Pancreas (tissue), 10 donors: Measurements from ENCODE around the gene EPHA4. TPM values are rescaled to one million over a fixed set of nuclear protein-coding genes. Genes with fewer than 3 reads are reported as not detected.

Experiments used
- ATAC-seq, 4 donors: fragments of 200-7000 bp; cut with Tn5 transposase; one replicate each; pipeline versions ENCODE4 v1.8.0 to v1.9.1; 2020; ENCODE audit warnings: mild to moderate bottlenecking in 4 of 4, moderate library complexity in 4 of 4
- DNase-seq, 6 donors: peaks; one replicate each; pipeline ENCODE4 v3.0.0-alpha.2; 2020
- FAIRE-seq: peaks from 2 replicates; lab custom pipeline; 2012; peaks lifted over from hg19 to GRCh38; lab: Jason Lieb, UNC
- H3K27ac ChIP-seq, 4 donors: fragments of 200-600 bp; sonication (generic); 1 replicate in 3 of 4; 2 replicates in 1 of 4; pipeline versions ENCODE4 v1.5.0 to v1.8.0; 2020
- H3K27me3 ChIP-seq, 4 donors: fragments of 200-600 bp; one replicate each; pipeline ENCODE4 v1.8.0; 2021
- H3K36me3 ChIP-seq, 3 donors: fragments of 200-600 bp; sonication (generic) in 1 of 3; one replicate each; pipeline versions ENCODE4 v1.5.0 to v1.8.0; 2020 to 2021
- H3K4me1 ChIP-seq, 3 donors: fragments of 200-600 bp; one replicate each; pipeline ENCODE4 v1.8.0; 2021
- H3K4me3 ChIP-seq, 4 donors: fragments of 200-600 bp; sonication (generic) in 2 of 4; one replicate each; pipeline versions ENCODE4 v1.5.0 to v1.8.0; 2020 to 2021
- H3K9me3 ChIP-seq, 4 donors: fragments of 200-600 bp; one replicate each; pipeline ENCODE4 v1.8.0; 2021
- WGBS, 2 donors: extraction: QIAGEN DNeasy Blood & Tissue Kit; methylation state at CpG; one replicate each; pipeline ENCODE4 v1.1.7; 2013; 5-methylcytosine and 5-hydroxymethylcytosine counted together
- intact Hi-C, 3 donors: fragments of 100-400 bp; cut with DNase I; formaldehyde crosslinking; loops; one replicate each; pipeline versions ENCODE4 v1.11.1 to v1.14.2; 2022
- polyA plus RNA-seq, 2 donors: library from polyadenylated mRNA; stranded (reverse); fragments of 200-250 nt; gene quantifications; one replicate each; pipeline ENCODE4 v1.2.3, GENCODE V29; 2013
- total RNA-seq, 6 donors: library from RNA; stranded (reverse); fragmentation: NEBNext Ultra II Directional in 4 of 6; extraction: Animal tissue kit (Norgen Biotek cat#: 25700) in 4 of 6; gene quantifications; one replicate each; pipeline versions ENCODE4 v1.2.1 to v1.2.4, GENCODE V29; 2021 to 2023
- TF ChIP-seq, protein P1 (sequence below), 4 donors: fragments of 200-600 bp; sonication (generic) in 3 of 4; IDR thresholded peaks; one replicate each; pipeline versions ENCODE4 v1.5.0 to v1.8.0; 2021; ENCODE audit warnings: antibody characterized with exemption in 4 of 4
- donor health status: healthy with polysubstance abuse.
- donor health status: DM: no; HTN: no; CAD: no; lungs with moderate emphysema.
- donor health status: DM: no; HTN: no; CAD: no.
- donor health status: control.
- donor health status: control.
- donor health status: Bipolar disorder and iron deficiency.
- donor health status: DM: yes; HTN: yes; CAD: no.
- donor health status: DM: no; HTN: no; CAD: no.
- donor health status: DM: no; HTN: no; CAD: no.
- donor health status: DM: yes; HTN: yes; CAD: no.

EPHA4 gene
- total and polyA plus RNA-seq, 8 donors: 1.1 to 2.3 (median 1.4) TPM

GRCh38 chr2:221529177-221529942, 42.7 kb downstream of the EPHA4 start:
- no peaks in the 10 kb centered on the region for H3K9me3 ChIP-seq
- H3K27me3 ChIP-seq: no peaks in the 10 kb centered on the region
- no peaks in the 10 kb centered on the region for H3K4me1 ChIP-seq
- no peak for DNase-seq
- TF ChIP-seq, protein P1, sequence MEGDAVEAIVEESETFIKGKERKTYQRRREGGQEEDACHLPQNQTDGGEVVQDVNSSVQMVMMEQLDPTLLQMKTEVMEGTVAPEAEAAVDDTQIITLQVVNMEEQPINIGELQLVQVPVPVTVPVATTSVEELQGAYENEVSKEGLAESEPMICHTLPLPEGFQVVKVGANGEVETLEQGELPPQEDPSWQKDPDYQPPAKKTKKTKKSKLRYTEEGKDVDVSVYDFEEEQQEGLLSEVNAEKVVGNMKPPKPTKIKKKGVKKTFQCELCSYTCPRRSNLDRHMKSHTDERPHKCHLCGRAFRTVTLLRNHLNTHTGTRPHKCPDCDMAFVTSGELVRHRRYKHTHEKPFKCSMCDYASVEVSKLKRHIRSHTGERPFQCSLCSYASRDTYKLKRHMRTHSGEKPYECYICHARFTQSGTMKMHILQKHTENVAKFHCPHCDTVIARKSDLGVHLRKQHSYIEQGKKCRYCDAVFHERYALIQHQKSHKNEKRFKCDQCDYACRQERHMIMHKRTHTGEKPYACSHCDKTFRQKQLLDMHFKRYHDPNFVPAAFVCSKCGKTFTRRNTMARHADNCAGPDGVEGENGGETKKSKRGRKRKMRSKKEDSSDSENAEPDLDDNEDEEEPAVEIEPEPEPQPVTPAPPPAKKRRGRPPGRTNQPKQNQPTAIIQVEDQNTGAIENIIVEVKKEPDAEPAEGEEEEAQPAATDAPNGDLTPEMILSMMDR (IDR thresholded peaks at IDR 0.05): no peak
- peak overlapping the region in 1 of 4 donors; percentile 9 for H3K27ac ChIP-seq
- intact Hi-C loops: no loop called here
- no peak for ATAC-seq
- no peaks in the 10 kb centered on the region for H3K36me3 ChIP-seq
- no peak for FAIRE-seq
- no peak overlapping the region for H3K4me3 ChIP-seq
- WGBS, 2 donors: 61 to 65% methylated on average over 8 of the region's 8 CpGs

GRCh38 chr2:221527776-221528309, 44.3 kb downstream of the EPHA4 start:
- intact Hi-C loops: no loop called here
- Histone ChIP-seq H3K4me3 (no peak overlapping the region), H3K27ac (no peak overlapping the region), H3K36me3 (no peaks in the 10 kb centered on the region), H3K27me3 (no peaks in the 10 kb centered on the region), H3K9me3 (no peaks in the 10 kb centered on the region), H3K4me1 (no peaks in the 10 kb centered on the region)
- 17 to 22% methylated on average over 6 of the region's 6 CpGs for whole genome bisulfite sequencing, 2 donors
- no peak for DNase-seq
- TF ChIP-seq, protein P1 (IDR thresholded peaks at IDR 0.05): no peak
- FAIRE-seq: no peak
- peak in 3 of 4 donors; percentile 27 to 62 (median 54) for ATAC-seq

DNA sequence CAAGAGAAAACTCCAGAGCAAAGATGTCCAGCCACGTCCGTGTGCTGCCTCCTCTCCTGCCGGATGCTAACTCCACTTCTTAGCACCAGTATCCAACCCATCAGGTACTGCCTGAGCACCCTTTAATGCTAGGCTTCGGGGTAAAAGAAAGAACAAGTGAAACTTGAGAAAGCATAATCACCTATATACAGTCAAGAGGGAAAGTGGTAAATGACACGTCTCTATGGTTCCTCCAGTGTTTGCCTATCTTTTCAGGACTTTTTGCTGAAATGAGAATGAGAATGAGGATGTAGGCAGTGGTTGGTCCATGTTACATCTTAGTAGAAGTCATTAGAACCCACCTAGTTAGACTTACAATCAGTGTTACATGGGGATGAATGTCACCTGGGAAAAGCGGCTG, 47.9 kb downstream of the EPHA4 start:
- Histone ChIP-seq H3K4me3 (no peak overlapping the region), H3K9me3 (no peaks in the 10 kb centered on the region), H3K4me1 (no peaks in the 10 kb centered on the region), H3K27ac (no peak overlapping the region), H3K27me3 (no peaks in the 10 kb centered on the region), H3K36me3 (no peaks in the 10 kb centered on the region)
- FAIRE-seq: no peak
- DNase-seq: no peak
- 73 to 79% methylated on average over 6 of the region's 6 CpGs for WGBS, 2 donors
- intact Hi-C loops: no loop called here
- ATAC-seq: no peak
- TF ChIP-seq, protein P1 (IDR thresholded peaks at IDR 0.05): no peak

GRCh38 chr2:221521233-221521845, 50.8 kb downstream of the EPHA4 start:
- H3K36me3 ChIP-seq: no peaks in the 10 kb centered on the region
- no peaks in the 10 kb centered on the region for H3K9me3 ChIP-seq
- ATAC-seq: no peak
- TF ChIP-seq, protein P1 (IDR thresholded peaks at IDR 0.05): no peak
- 77 to 83% methylated on average over 3 of the region's 3 CpGs for WGBS, 2 donors
- no peak for DNase-seq
- no peak overlapping the region for H3K4me3 ChIP-seq
- intact Hi-C loops: no loop called here
- H3K4me1 ChIP-seq: no peaks in the 10 kb centered on the region
- H3K27me3 ChIP-seq: no peaks in the 10 kb centered on the region
- no peak for FAIRE-seq
- H3K27ac ChIP-seq: no peak overlapping the region
